ENCODE data around the gene PSMB2. TPM values are rescaled to one million over a fixed set of nuclear protein-coding genes. Genes with fewer than 3 reads are reported as not detected.
A peak's percentile ranks its signal among the peaks of the same experiment; 100 is the strongest.
"Not testable (repeated sequence)": the region's sequence is repeated elsewhere in the genome, so short reads cannot be mapped to it uniquely, and the experiment has no call there.

The PSMB2 gene
- polyA plus RNA-seq (ENCODE audit: insufficient read length in 4 of 4), result 10 to 100 TPM; 75.0 to 87.2 (median 79.0) TPM

DNA sequence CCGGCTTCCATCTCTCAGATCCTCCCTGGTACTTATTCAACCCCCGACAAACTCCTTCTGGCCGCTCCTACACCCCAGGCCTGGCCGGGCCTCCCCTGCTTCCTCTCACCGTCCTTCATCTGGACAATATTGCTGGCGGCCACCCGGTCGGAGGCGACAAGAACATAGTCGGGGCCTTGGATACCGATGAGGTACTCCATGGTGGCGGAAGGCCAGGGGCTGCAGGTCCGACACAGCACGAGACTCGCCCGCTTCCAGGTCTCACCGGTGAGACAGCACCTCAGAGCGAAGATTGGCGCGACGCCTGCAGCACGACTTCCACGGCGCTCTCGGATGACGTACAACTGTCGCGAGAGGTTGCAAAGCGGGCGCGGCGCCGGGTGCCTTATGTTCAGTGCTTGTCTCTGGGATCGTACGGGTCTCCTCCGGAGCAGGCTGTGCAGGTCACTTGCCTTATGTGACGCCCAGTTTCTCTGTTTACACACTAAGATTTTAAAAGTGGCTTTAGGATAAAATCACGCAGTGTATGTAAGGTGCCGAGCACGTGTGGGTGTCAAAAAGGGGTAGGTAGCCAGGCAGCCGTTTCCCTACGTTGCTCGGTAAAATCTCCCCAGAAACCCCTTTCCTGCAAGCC is at the start of gene PSMB2:
PSMB2 (minus strand) TSS at position 294 of the 634 bp plus-strand sequence; CDS start at position 200, 94 bp downstream.
- DNase-seq (ENCODE audit: low read depth in 4 of 4, low spot score in 2 of 4), result peak; percentile 89 to 97 (median 92)

DNA sequence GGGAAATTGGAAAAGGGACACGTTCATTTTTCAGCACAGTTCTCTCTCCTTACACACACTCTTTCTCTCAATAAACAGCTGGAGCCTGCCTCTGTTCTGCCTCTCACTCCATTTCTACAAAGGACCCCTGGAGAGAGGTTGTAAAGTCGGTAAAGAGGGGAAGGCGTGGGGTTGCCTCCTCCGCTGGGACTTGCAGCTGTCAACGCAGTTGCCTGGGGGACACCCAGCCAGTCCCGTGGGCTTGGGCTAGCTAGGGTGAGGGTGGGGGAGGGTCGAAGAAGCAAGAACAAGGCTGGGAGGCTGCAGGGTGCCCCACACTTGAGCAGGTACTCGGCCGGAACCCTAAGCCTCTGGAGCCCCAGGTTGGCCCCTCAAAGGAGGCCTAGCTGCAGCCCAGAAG is 49.8 kb upstream of the PSMB2 start:
- DNase-seq (ENCODE audit: low read depth in 4 of 4, low spot score in 2 of 4), result no peak

DNA sequence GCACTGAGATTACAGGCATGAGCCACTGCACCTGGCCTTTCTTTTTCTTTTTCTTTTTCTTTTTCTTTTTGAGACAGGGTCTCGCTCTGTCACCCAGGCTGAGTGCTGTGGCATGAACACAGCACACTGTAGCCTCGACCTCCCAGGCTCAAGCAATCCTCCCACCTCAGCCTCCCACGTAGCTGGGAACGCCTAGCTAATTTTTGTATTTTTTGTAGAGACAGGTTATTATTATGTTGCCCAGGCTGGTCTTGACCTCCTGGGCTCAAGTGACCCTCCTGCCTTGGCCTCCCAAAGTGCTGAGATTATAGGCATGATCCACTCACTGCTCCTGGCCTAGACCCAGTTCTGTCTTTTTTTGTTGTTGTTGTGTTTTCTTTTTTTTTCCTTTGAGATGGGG is 48.8 kb upstream of the PSMB2 start:
- DNase-seq (ENCODE audit: low read depth in 4 of 4, low spot score in 2 of 4), result not testable (repeated sequence)

DNA sequence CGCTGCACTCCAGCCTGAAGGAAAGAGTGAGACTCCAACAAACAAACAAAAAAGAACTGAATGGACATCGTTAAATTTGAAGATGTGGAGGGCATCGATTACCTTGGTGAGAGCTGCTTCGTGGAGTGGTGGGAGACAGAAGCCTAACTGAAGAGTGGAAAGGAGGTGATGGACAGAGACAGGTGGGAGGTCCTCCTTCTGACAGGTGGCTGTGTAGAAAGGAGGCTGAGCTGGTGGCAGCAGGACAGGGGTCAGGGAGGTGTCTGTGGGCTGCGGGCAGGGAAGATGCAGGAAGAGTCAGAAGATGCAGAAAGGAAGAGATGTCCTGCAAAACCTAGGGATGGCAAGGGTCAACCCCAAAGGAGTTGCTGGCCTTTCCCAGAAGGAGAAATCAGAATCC is 46.8 kb upstream of the PSMB2 start:
- no peak for DNase-seq (ENCODE audit: low read depth in 4 of 4, low spot score in 2 of 4)

- no peak for DNase-seq (ENCODE audit: low read depth in 4 of 4, low spot score in 2 of 4)
These were observed 41.7 kb upstream of the PSMB2 start for GRCh38 chr1:35683012-35683411.

GRCh38 chr1:35680271-35680670 is 38.9 kb upstream of the PSMB2 start:
- DNase-seq (ENCODE audit: low read depth in 4 of 4, low spot score in 2 of 4), result no peak

DNA sequence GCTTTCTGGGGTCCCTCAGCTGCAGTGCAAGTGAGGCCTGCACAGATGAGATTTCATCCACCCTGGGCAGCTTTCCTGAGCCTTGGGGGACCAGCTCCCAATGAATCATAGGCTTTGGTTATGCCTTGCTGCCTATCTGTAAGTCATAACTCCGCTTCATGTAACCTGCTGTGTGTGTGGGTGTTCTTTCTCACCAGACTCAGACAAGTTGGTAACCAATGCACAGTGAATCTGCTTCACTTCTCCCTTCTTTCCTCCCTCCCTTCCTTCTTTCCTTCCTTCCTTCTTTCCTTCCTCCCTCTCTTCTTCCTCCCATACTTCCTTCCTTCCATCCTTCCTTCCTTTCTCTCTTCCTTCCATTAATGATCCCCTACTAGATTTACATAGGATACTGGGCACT is 34.4 kb upstream of the PSMB2 start:
- no peak for DNase-seq (ENCODE audit: low read depth in 4 of 4, low spot score in 2 of 4)

DNA sequence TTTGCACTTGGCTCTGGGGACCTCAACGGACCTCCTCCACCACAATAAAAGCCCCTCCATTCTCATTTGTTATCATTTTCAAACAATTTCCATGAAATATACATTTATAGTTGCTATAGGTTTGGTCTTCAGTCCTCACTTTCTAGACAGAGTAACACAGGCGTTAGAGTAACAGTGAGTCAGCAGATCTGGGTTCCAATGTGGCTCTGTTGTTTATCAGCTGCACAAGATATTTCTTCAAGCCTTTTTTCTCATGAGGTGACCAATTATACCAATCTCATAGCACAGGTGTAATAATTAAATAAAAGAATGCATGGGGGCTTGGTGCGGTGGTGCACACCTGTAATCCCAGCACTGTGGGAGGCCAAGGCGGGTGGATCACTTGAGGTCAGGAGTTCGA is 32.8 kb upstream of the PSMB2 start:
- DNase-seq (ENCODE audit: low read depth in 4 of 4, low spot score in 2 of 4), result no peak

- no peak for DNase-seq (ENCODE audit: low read depth in 4 of 4, low spot score in 2 of 4)
These were observed 30.8 kb upstream of the PSMB2 start for GRCh38 chr1:35672116-35672515.

GRCh38 chr1:35668506-35668905 is 27.2 kb upstream of the PSMB2 start:
- no peak for DNase-seq (ENCODE audit: low read depth in 4 of 4, low spot score in 2 of 4)

- no peak for DNase-seq (ENCODE audit: low read depth in 4 of 4, low spot score in 2 of 4)
These were observed 25.6 kb upstream of the PSMB2 start for GRCh38 chr1:35666916-35667315.

- DNase-seq (ENCODE audit: low read depth in 4 of 4, low spot score in 2 of 4), result no peak
These were observed 24.9 kb upstream of the PSMB2 start for GRCh38 chr1:35666216-35666615.

GRCh38 chr1:35663434-35663833 is 22.1 kb upstream of the PSMB2 start:
- DNase-seq (ENCODE audit: low read depth in 4 of 4, low spot score in 2 of 4), result no peak

- DNase-seq (ENCODE audit: low read depth in 4 of 4, low spot score in 2 of 4), result no peak
These were observed 20.1 kb upstream of the PSMB2 start for GRCh38 chr1:35661474-35661795.

- DNase-seq (ENCODE audit: low read depth in 4 of 4, low spot score in 2 of 4), result peak; percentile 30 to 62 (median 42)
These were observed 19.5 kb upstream of the PSMB2 start for GRCh38 chr1:35660581-35661473.

- DNase-seq (ENCODE audit: low read depth in 4 of 4, low spot score in 2 of 4), result no peak
These were observed 18.3 kb upstream of the PSMB2 start for GRCh38 chr1:35659589-35659988.

DNA sequence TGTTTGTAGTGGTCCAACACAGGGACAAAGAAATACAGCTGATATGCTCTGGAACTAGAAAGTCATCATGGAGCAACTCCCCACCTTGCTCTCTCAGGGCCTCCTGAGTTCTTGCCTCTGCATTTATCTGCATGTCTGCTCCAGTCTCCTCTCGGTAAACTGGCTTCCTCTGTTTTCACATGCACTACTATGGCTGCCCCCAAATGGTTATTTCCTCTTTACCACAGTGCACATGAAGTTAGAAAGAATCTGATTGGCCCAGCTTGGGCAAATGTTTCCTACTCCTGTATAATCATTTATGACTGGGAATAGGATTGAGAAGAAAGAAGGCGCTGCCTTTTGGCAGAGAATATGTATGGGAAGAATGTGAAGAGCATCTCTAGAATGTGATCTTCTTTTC is 16.5 kb upstream of the PSMB2 start:
- DNase-seq (ENCODE audit: low read depth in 4 of 4, low spot score in 2 of 4), result no peak

DNA sequence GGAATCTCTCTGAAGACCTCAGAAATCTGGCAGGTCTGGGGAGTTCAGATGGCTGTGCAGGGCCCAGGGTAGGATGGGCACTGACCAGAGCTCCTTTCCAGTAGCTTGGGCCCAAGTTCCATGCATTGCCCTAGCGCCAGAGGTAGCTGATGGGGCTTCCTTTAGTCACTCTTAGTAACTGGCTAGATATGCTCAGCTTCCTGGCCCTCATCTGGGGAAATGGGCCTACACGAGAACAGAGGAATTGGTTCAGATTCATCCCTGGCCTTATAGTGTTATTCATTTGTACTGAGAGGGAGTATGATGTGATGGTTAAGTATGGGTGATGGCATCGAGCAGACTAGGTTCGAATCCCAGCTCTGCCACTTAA is 15.5 kb upstream of the PSMB2 start:
- no peak for DNase-seq (ENCODE audit: low read depth in 4 of 4, low spot score in 2 of 4)

- no peak for DNase-seq (ENCODE audit: low read depth in 4 of 4, low spot score in 2 of 4)
These were observed 15.0 kb upstream of the PSMB2 start for GRCh38 chr1:35656148-35656862.

DNA sequence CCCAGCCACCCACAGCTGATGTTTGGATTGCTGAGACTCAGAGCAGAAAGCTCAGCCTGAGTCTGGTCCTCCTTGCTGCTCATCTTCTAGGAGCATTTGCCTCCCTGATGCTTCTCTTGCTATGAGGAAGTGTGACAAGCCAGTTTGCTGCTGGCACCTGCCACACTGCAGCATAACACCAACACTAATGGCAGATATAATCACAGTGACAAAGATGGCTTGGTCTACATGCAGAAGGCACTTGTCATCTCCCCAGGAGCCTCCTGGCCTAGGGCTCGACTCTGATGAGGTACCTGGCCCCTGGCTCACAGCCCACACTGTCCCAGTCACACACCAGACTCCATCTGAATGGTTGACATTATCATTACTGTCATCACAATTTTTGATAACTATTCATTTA is 13.9 kb upstream of the PSMB2 start:
- DNase-seq (ENCODE audit: low read depth in 4 of 4, low spot score in 2 of 4), result no peak

- DNase-seq (ENCODE audit: low read depth in 4 of 4, low spot score in 2 of 4), result no peak
These were observed 9.1 kb upstream of the PSMB2 start for GRCh38 chr1:35650416-35650815.

GRCh38 chr1:35646043-35646442 is 4.7 kb upstream of the PSMB2 start:
- no peak for DNase-seq (ENCODE audit: low read depth in 4 of 4, low spot score in 2 of 4)
